Measurements from ENCODE around the gene ACSS2.

DNA sequence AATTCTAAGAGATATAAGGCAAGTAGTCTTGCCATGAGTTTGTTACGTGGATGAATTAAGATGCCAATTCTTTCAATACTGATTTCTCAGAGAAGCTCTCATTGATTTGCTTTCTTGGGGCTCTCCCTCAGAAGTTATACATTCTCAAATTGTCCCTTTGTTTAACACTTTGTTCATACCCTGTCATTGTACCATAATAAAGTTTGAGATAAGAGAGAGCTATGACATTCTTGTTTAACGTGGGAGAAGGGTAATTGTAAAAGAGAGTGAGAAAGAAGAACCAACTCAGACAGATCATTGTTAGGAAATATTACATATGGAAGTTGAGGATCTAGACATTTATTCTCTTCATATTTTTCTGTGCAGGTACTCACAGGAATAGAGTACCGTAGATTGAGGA lies 19.1 kb downstream of the ACSS2 start:
- no peak for TF ChIP-seq POLR2A (IDR thresholded peaks at IDR 0.05; ENCODE audit: low read length)
- no peak for TF ChIP-seq GATA1 (IDR thresholded peaks at IDR 0.05; ENCODE audit: low read depth, low read length)

Data from erythroblast (primary cell).